Limb (tissue), 2 donors: ENCODE results near the gene SEC22C.

Experiments
- DNase-seq, 2 donors: peaks; one replicate each; pipeline ENCODE4 v3.0.0-alpha.2; 2016; ENCODE audit errors: extremely low spot score in 2 of 2

The SEC22C gene

GRCh38 chr3:42513521-42513920 is 68.2 kb downstream of the SEC22C start:
- DNase-seq, result no peak

GRCh38 chr3:42513121-42513520 is 68.6 kb downstream of the SEC22C start:
- DNase-seq, result no peak

DNA sequence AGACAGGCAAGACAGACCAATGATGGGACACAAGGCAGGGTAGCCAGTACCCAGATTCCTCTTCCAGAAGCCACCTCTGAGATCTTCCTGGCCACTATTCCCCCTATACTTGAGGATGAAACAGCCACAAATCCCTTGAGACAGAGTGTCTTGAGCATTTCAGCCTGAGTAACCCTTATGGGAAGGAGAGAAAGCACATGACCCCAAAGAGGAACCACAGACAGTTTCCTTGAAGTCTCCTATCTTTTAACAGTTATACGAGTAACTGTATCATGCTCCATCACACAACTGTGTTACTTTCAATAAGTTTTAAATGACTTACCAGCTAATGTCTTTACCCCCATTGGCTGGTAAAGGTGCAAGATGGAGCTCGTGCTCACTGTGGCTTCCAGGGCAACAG is 70.0 kb downstream of the SEC22C start:
- no peak for DNase-seq

- DNase-seq, result no peak
Observed at GRCh38 chr3:42511201-42511600, 70.6 kb downstream of the SEC22C start.

DNA sequence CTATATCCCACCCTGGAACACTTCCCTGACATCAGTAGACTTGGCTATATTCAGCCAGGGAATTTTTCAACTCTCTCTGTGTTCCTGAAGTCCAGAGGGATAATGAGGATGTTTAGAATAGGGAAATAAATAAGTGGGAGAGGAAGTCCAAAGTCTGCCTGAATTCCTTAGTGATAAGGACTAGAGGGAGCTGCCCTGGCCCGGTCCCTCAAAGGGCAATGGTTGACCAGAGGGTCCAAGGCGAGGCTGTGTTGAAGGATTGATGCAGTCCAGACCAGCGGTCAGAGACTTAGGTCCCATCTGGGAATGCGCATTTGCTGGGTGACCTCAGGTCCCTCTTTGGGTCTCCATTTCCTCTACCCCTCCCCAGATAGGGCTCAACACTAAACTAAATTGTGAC is 71.4 kb downstream of the SEC22C start:
- no peak for DNase-seq

DNA sequence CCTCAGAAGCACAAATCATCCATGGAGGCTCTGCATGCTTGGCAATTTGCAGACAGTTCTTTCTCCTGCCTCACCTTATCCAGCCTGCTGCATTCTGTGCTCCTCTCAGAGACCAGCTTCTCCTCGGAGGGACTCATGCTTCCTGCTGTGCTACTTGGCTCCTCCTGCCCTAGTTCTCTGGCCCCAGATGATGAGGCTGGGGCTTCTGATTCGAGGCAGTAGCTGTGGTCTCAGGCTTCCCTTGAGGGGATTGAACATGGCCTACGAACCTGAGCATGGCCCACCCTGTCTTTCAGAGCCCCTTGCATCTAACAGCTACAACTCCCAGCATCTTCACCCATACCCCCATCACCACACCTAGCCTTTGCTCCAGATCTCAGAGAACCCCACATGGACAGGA is 72.7 kb downstream of the SEC22C start:
- no peak for DNase-seq

GRCh38 chr3:42508562-42508961 is 73.2 kb downstream of the SEC22C start:
- no peak for DNase-seq

GRCh38 chr3:42507761-42508335 is 73.9 kb downstream of the SEC22C start:
- peak in 1 of 2 donors; percentile 2 for DNase-seq

- DNase-seq, result peak in 1 of 2 donors; percentile 9
Observed at GRCh38 chr3:42507252-42507651, 74.5 kb downstream of the SEC22C start.

GRCh38 chr3:42505849-42506410 is 75.8 kb downstream of the SEC22C start:
- peak in 1 of 2 donors; percentile 9 for DNase-seq

- DNase-seq, result peak in 1 of 2 donors; percentile 16
Observed at GRCh38 chr3:42505128-42505848, 76.5 kb downstream of the SEC22C start.

DNA sequence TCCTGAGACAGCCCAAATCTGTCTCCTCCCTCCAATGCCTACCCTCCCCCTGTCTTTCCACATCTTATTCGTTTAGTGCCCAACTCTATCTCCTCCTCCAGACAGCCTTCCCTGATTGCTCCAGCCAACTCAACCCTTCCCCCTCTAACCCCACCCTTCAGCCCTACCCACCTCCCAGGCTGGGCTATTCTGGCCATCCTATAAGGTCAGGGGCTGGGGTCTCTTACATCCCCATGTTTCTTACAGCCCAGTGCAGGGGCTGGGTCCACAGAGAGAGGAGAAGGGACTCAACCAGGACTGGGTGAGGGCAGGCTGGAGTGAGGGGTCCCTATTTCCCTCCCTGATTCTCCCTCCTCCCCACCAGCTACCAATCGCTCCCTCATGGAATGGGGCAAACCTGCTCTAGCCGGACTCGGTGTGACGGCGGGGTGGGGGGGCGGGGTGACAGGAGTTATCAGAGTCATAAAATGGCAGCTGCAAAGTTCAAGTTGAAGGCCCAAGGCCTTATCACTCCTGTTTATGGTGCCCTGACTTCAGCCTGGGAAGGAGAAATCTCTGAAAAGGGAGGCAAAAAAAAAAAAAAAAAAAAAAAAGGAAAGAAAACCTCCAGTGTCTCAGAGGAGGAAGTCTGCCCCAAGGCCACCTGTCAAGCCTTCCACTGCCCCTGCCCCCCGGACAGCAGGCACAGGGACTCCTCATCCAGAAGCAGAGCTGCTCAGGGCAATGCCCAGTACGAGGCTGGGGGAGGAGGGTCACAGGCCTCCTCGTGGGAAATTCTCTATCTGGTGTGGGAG is 77.2 kb downstream of the SEC22C start:
- DNase-seq, result peak in 1 of 2 donors; percentile 19

DNA sequence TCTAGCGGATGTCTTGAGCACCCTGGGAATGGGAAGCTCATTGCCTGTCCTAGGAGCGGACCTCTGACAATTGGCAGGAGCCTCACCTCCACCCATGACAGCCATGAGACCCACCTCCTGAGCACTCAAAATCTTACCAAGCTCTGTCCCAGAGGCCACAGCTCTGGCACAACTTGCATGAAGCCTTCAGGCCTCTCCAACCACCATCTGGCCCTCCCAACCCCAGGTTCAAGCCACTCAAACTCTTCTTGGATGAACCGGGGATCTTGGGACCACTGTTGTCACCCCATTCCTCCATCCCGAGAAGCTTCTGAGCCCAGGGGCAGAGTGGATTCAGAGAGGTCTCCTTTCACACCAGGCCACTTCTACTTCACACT is 77.8 kb downstream of the SEC22C start:
- peak in 1 of 2 donors; percentile 9 for DNase-seq

- DNase-seq, result no peak
Observed at GRCh38 chr3:42503251-42503924, 78.4 kb downstream of the SEC22C start.

- peak; percentile 21 to 80 for DNase-seq
Observed at GRCh38 chr3:42502429-42503250, 79.1 kb downstream of the SEC22C start, which contains the start of gene VIPR1. Gene VIPR1 (plus strand): TSS chr3:42502643. CDS start chr3:42502736, 93 bp downstream.

DNA sequence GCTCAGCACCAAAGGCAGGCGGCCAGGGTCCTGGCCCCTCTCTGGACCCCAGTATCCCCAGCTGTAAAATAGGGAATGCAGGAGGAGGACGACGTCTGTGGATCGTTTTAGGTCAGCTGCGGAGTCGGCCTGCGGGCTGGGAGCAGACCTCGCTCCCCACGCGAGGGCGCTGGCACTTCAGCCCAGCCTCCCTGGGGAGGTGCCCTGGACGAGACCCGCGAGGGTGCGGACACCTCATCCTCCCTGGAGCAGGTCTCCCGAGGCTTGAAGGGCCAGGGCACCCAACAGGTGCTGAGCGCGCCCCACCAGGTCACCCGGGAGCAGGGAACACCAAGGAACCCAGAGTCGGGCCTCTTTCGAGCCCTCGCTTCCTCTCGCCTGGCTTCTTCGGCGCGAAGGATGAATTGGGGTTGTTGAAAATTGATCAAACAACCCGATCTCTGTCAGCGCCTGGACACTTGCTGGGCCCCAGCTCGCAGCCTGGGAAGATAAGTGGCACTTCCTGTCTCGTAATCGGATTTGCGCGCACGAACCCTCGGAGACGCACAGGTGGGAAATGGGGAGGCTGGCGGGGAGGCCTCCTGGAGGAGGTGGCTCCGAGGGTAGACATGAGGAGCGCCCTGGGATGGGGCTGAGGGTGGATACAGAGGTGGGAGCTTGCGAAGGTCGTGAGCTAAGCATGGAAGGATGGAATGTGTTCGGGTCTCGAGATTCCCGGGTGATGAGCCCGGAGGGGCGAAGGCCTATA is 79.9 kb downstream of the SEC22C start:
- DNase-seq, result peak in 1 of 2 donors; percentile 52

DNA sequence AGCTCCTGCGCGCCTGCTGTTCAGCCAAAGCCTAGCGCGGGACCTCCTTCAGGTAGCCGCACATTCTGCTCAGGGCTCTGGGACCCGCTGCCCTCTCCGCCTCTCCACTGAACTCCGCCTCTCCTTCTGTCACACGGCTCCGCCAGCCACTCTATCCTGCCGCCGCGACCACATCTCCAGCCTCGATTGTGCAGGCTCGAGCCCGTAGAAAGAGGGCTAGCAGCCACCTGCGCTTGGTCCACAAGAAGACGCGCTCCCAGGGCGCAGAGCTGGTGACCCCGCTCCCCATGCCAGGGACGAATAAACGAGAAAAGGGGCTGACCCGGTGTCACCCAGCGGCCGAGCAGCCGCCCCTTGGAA is 80.5 kb downstream of the SEC22C start:
- DNase-seq, result peak in 1 of 2 donors; percentile 28

GRCh38 chr3:42500909-42501308 is 80.9 kb downstream of the SEC22C start:
- peak in 1 of 2 donors; percentile 14 for DNase-seq

DNA sequence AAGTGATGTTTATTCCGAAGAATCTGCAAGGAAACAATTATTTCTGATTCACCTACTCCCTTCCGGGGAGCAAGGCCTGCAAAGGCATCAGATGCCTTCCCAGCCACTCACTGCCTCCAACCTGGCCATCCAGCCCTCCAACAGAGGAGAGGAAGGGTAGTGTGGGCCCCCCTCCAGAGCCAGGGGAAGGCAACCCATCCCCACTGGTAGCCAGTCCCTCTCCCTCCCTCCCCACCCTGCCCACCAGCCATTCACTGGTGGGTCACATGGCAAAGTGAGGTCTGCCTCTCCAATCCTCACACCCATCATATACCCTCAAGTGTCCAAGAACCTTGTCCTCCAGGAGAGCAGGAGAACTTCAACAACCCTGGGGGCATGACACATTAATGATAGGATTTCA is 81.7 kb downstream of the SEC22C start:
- no peak for DNase-seq

DNA sequence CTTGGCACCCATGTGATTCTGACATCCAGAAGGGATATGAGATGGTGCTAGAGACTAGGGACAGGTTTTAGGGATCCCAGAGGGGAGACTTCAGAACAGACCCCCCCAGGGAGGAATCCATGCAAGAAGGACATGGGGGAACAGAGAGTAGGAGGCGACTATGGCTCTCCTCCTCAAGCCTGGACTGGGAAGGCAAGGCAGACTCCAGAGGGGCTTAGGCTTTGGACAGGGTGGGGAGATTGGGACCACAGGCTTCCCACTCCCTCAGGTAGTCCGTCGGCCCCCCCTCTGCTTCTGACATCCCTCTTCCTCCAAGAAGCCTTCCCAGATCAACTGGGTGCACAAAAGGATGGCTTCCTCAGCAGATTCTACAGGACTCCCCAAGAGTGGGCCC is 82.3 kb downstream of the SEC22C start:
- no peak for DNase-seq
